GM12892 (cell line): ENCODE data around the gene KPNA3.

Experiments used
- DNase-seq: peaks from one replicate; pipeline ENCODE4 v3.0.0; 2011; ENCODE audit not compliant: insufficient read length
- FAIRE-seq: peaks from 2 replicates; lab custom pipeline; 2011; peaks lifted over from hg19 to GRCh38; lab: Jason Lieb, UNC
- POLR2A ChIP-seq: IDR thresholded peaks from 2 replicates; pipeline ENCODE4 v1.6.1; 2011; ENCODE audit warnings: low read depth, low read length, control low read depth
- POLR2AphosphoS5 ChIP-seq: IDR thresholded peaks from 2 replicates; pipeline ENCODE4 v1.6.1; 2011; ENCODE audit warnings: low read depth, low read length, control low read depth
- TAF1 ChIP-seq: IDR thresholded peaks from 2 replicates; pipeline ENCODE4 v1.6.1; 2011; ENCODE audit warnings: low read depth, mild to moderate bottlenecking, control low read depth, low read length, borderline replicate concordance

The KPNA3 gene

GRCh38 chr13:49654011-49654410 is 138.5 kb downstream of the KPNA3 start:
- TF ChIP-seq POLR2A = no peak
- no peak for TF ChIP-seq POLR2AphosphoS5
- TF ChIP-seq TAF1 = no peak
- FAIRE-seq = no peak
- DNase-seq = no peak

- FAIRE-seq (no peak), DNase-seq (no peak)
- TF ChIP-seq TAF1 (no peak), POLR2AphosphoS5 (no peak), POLR2A (no peak)
Observed at GRCh38 chr13:49653478-49653877, 139.0 kb downstream of the KPNA3 start.

GRCh38 chr13:49652355-49653305 is 139.9 kb downstream of the KPNA3 start:
- no peak for DNase-seq
- TF ChIP-seq POLR2A = no peak
- TF ChIP-seq POLR2AphosphoS5 = no peak
- TF ChIP-seq TAF1 = no peak
- no peak for FAIRE-seq

DNA sequence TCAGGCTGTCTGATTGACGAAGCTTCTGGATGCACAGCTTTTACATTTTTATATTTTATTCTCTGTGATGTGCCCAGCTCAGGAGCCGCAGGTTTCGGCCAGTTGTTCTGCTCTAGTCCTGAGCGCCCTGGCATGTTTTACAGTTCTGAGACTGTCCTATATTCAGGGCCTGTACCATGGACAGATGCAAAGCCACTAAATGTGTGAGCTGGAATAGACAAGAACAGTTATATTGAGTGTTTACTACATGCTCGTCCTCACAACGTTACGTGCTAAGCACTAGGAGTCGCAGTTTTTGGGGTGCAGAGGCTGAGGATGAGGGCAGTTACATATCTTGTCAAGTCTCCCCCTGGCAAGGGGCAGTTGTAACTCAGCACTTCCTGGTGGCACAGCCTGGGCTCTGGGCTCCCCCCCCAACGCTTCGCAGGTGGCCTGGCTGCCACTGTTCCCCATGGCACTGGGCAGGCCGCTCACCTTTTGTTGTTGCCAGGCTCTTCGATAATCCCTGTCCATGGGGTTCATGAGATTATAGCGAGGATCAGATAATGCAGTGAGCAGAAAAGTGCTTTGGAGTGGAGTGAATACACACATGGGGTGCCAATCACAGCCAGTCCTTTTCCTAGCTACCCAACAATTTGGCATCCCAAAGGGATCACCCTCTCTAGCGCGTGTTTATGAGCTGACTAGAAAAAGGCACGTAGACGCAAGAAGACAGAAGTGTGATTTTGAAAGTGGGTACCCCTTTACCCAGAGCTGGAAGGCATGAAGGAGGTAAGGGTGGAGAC is 140.7 kb downstream of the KPNA3 start:
- DNase-seq (no peak), FAIRE-seq (no peak)
- TF ChIP-seq POLR2A = no peak

- DNase-seq (no peak), FAIRE-seq (no peak)
- no peak for TF ChIP-seq POLR2A
- no peak for TF ChIP-seq TAF1
- no peak for TF ChIP-seq POLR2AphosphoS5
Observed at GRCh38 chr13:49649963-49650312, 142.5 kb downstream of the KPNA3 start.
